ENCODE data around the gene TBC1D24.
A peak's percentile ranks its signal among the peaks of the same experiment; 100 is the strongest.

DNA sequence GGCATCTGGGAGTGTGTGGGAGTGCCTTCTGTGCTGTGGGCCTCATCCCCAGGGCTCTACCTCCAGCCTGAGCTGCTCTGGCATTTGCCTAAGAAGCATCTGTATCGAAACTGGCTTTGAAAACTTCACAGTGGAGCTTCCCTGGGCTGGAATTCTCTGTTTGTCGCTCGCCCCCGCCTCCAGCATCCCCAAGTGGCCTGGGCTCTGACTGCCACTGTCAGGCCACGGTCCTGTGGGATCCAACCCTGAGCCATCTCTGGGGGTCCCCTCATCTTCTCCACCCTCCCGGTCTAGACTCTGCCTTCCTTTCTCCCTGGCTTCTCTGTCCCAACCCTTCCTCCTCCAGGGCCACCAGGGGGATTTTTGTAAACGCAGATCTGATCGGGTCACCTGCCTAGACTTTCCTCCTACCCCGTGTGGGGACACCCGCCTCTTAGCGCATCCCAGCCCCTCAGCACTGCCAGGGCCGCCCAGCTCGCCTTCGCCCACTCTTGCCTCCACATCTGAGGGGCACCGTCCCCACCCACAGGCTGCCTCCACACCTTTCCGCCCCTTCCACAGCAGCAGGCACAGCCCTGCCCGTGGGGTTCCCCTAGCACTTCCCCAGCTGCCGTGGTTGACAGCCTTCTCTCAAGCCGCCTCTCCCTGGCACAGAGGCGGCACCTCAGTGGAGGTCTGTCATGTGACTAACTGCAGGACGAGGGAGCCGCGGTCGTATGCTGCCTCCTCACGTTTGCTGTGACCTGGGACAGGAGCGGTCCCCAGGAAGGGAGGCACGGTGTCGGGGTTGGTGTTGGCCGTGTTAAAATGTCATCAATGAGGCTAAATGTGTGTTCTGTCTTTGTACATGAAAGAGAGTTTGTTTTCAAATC, 12.0 kb downstream of the TBC1D24 start:
- TF ChIP-seq EZH2phosphoT487 (IDR thresholded peaks at IDR 0.05; ENCODE audit: unreplicated experiment) (no peak), EZH2 (IDR thresholded peaks at IDR 0.05; ENCODE audit: low read depth, unreplicated experiment) (no peak), POLR2AphosphoS5 (IDR thresholded peaks at IDR 0.05; ENCODE audit: low read depth) (no peak), ZNF331 (CRISPR knock-in tag; IDR thresholded peaks at IDR 0.05; ENCODE audit: low read depth) (no peak), CREB1 (CRISPR knock-in tag; IDR thresholded peaks at IDR 0.05; ENCODE audit: low read depth) (no peak), ZNF114 (CRISPR knock-in tag; IDR thresholded peaks at IDR 0.05) (no peak), NANOG (IDR thresholded peaks at IDR 0.05; ENCODE audit: borderline replicate concordance) (no peak), JUNB (IDR thresholded peaks at IDR 0.05; ENCODE audit: unreplicated experiment) (no peak)
- TF ChIP-seq, protein P1, sequence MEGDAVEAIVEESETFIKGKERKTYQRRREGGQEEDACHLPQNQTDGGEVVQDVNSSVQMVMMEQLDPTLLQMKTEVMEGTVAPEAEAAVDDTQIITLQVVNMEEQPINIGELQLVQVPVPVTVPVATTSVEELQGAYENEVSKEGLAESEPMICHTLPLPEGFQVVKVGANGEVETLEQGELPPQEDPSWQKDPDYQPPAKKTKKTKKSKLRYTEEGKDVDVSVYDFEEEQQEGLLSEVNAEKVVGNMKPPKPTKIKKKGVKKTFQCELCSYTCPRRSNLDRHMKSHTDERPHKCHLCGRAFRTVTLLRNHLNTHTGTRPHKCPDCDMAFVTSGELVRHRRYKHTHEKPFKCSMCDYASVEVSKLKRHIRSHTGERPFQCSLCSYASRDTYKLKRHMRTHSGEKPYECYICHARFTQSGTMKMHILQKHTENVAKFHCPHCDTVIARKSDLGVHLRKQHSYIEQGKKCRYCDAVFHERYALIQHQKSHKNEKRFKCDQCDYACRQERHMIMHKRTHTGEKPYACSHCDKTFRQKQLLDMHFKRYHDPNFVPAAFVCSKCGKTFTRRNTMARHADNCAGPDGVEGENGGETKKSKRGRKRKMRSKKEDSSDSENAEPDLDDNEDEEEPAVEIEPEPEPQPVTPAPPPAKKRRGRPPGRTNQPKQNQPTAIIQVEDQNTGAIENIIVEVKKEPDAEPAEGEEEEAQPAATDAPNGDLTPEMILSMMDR (conservative IDR thresholded peaks at IDR 0.05; ENCODE audit: low read depth in 2 of 2): peak in 1 of 2 experiments; percentile 32; a peak in 2 of 4 replicates
- TF ChIP-seq, protein P2, sequence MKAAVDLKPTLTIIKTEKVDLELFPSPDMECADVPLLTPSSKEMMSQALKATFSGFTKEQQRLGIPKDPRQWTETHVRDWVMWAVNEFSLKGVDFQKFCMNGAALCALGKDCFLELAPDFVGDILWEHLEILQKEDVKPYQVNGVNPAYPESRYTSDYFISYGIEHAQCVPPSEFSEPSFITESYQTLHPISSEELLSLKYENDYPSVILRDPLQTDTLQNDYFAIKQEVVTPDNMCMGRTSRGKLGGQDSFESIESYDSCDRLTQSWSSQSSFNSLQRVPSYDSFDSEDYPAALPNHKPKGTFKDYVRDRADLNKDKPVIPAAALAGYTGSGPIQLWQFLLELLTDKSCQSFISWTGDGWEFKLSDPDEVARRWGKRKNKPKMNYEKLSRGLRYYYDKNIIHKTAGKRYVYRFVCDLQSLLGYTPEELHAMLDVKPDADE (IDR thresholded peaks at IDR 0.05): no peak
- TF ChIP-seq, protein P3, sequence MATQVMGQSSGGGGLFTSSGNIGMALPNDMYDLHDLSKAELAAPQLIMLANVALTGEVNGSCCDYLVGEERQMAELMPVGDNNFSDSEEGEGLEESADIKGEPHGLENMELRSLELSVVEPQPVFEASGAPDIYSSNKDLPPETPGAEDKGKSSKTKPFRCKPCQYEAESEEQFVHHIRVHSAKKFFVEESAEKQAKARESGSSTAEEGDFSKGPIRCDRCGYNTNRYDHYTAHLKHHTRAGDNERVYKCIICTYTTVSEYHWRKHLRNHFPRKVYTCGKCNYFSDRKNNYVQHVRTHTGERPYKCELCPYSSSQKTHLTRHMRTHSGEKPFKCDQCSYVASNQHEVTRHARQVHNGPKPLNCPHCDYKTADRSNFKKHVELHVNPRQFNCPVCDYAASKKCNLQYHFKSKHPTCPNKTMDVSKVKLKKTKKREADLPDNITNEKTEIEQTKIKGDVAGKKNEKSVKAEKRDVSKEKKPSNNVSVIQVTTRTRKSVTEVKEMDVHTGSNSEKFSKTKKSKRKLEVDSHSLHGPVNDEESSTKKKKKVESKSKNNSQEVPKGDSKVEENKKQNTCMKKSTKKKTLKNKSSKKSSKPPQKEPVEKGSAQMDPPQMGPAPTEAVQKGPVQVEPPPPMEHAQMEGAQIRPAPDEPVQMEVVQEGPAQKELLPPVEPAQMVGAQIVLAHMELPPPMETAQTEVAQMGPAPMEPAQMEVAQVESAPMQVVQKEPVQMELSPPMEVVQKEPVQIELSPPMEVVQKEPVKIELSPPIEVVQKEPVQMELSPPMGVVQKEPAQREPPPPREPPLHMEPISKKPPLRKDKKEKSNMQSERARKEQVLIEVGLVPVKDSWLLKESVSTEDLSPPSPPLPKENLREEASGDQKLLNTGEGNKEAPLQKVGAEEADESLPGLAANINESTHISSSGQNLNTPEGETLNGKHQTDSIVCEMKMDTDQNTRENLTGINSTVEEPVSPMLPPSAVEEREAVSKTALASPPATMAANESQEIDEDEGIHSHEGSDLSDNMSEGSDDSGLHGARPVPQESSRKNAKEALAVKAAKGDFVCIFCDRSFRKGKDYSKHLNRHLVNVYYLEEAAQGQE (IDR thresholded peaks at IDR 0.05; ENCODE audit: unreplicated experiment): no peak
